Common myeloid progenitor, CD34-positive (primary cell): Measurements from ENCODE around the gene EVI5L.
A peak's percentile ranks its signal among the peaks of the same experiment; 100 is the strongest.

Source experiments
- CTCF ChIA-PET: fragments of 350-600 bp; sonication (Branson Sonifier 250); formaldehyde crosslinking; loops from one replicate; lab custom pipeline; 2021; ENCODE audit warnings: antibody characterized with exemption; lab: Charles Lee
- POLR2A ChIA-PET: fragments of 350-600 bp; sonication (Branson Sonifier 250); formaldehyde crosslinking; loops from one replicate; lab custom pipeline; 2021; ENCODE audit warnings: antibody characterized with exemption; lab: Charles Lee
- DNase-seq, 3 donors: peaks; one replicate each; pipeline versions ENCODE4 v3.0.0 to v3.0.0-alpha.2; 2013
- H3K27ac ChIP-seq, 2 experiments: 1 replicate in 1 of 2; 2 replicates in 1 of 2; pipeline ENCODE4 v1.7.0; 2013; ENCODE audit warnings: inconsistent platforms in 2 of 2, low read length in 2 of 2, mild to moderate bottlenecking in 2 of 2, low read depth in 1 of 2, moderate library complexity in 1 of 2; ENCODE audit not compliant: severe bottlenecking in 2 of 2, insufficient read depth in 1 of 2, poor library complexity in 1 of 2
- H3K27me3 ChIP-seq, 5 experiments: replicated peaks in 2 of 5; 1 replicate in 3 of 5; 2 replicates in 2 of 5; pipeline versions ENCODE4 v1.6.1 to v1.7.0; 2013; ENCODE audit warnings: low read length in 4 of 5, mild to moderate bottlenecking in 2 of 5, moderate library complexity in 2 of 5, inconsistent platforms in 1 of 5; ENCODE audit not compliant: insufficient read depth in 5 of 5, control insufficient read depth in 4 of 5
- H3K36me3 ChIP-seq, 4 experiments: 1 replicate in 2 of 4; 2 replicates in 2 of 4; pipeline versions ENCODE4 v1.6.1 to v1.7.0; 2013; ENCODE audit warnings: low read length in 3 of 4, control low read depth in 1 of 4, mild to moderate bottlenecking in 1 of 4; ENCODE audit not compliant: control insufficient read depth in 4 of 4, insufficient read depth in 4 of 4
- H3K4me1 ChIP-seq, 4 experiments: 1 replicate in 3 of 4; 2 replicates in 1 of 4; pipeline versions ENCODE4 v1.6.1 to v1.7.1; 2013; ENCODE audit warnings: low read length in 3 of 4, mild to moderate bottlenecking in 3 of 4, control low read depth in 1 of 4, inconsistent platforms in 1 of 4, moderate library complexity in 1 of 4; ENCODE audit not compliant: control insufficient read depth in 4 of 4, insufficient read depth in 4 of 4; ENCODE audit errors: control extremely low read depth in 1 of 4
- H3K4me3 ChIP-seq, 7 experiments: 1 replicate in 4 of 7; 2 replicates in 3 of 7; pipeline versions ENCODE4 v1.5.1 to v1.7.0; 2013; ENCODE audit warnings: mild to moderate bottlenecking in 7 of 7, low read length in 6 of 7, moderate library complexity in 6 of 7, inconsistent platforms in 2 of 7, low read depth in 2 of 7, control low read depth in 1 of 7; ENCODE audit not compliant: insufficient read depth in 4 of 7, control insufficient read depth in 1 of 7; ENCODE audit errors: extremely low read depth in 1 of 7
- H3K9me3 ChIP-seq, 5 experiments: 1 replicate in 4 of 5; 2 replicates in 1 of 5; pipeline versions ENCODE4 v1.6.1 to v1.7.1; 2013; ENCODE audit warnings: low read length in 4 of 5, mild to moderate bottlenecking in 2 of 5, inconsistent platforms in 1 of 5, low read depth in 1 of 5, moderate library complexity in 1 of 5; ENCODE audit not compliant: control insufficient read depth in 4 of 5, insufficient read depth in 2 of 5; ENCODE audit errors: control extremely low read depth in 1 of 5
- WGBS: methylation state at CpG from one replicate; pipeline ENCODE4 v1.1.5; 2013; ENCODE audit not compliant: insufficient coverage; 5-methylcytosine and 5-hydroxymethylcytosine counted together

The EVI5L gene

GRCh38 chr19:7793493-7793892 is 36.5 kb upstream of the EVI5L start:
- H3K27ac ChIP-seq, result no peak overlapping the region
- ChIA-PET POLR2A (no interaction called here), CTCF (interaction anchor here (1.5 kb wide), 1 partner anchor 141 kb away, joined by 3 read pairs; no protein-coding TSS in a partner anchor)
- WGBS, result 91% methylated on average over 1 of the region's 3 CpGs
- H3K9me3 ChIP-seq, result peaks cover 0 to 2% (median 0%) of the 10 kb centered on the region in 5 experiments
- no peak for DNase-seq
- peaks cover 0 to 10% (median 4%) of the 10 kb centered on the region in 4 experiments for H3K4me1 ChIP-seq
- peaks cover 0 to 24% (median 13%) of the 10 kb centered on the region in 5 experiments for H3K27me3 ChIP-seq
- no peak overlapping the region for H3K4me3 ChIP-seq
- H3K36me3 ChIP-seq, result no peaks in the 10 kb centered on the region

DNA sequence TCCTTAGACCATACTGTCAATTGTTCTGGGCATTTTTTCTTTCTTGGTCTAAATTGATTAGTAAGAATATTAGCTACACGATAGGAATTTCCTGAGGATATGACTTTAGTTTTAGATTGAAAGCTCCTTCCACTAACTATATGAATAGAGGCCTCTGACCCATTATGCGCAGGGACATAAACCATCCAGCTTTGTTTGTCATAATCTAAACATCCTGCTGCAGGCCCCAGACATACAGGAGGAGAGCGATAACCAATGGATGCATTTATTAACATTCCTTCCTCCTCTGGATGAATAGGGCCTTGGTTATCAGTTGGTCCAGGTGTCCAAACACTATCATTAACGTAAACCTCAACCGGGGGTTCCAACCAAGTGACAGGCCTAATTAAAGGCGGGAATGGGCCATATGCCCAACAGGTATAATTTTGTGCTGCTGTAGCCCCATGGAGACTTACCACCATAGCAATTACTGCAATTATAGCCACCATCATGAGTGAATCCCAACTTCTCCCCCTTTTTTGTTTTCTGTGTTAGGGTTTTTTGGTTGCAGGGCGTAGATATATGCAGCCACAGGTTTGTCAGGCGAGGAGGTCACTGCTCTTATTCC is 34.4 kb upstream of the EVI5L start:
- H3K4me1 ChIP-seq, result peaks cover 0 to 11% (median 7%) of the 10 kb centered on the region in 4 experiments
- 90% methylated on average over 4 of the region's 8 CpGs for WGBS
- peaks cover 0 to 9% (median 7%) of the 10 kb centered on the region in 5 experiments for H3K27me3 ChIP-seq
- no peak overlapping the region for H3K27ac ChIP-seq
- no peak overlapping the region for H3K4me3 ChIP-seq
- ChIA-PET POLR2A (interaction anchor here (0.8 to 0.9 kb wide), 2 partner anchors 10 to 115 kb away, joined by 3 to 4 read pairs; partner anchors contain the start of gene TRAPPC5), CTCF (interaction anchor here (1.4 kb wide), 1 partner anchor 115 kb away, joined by 6 read pairs; the partner anchor contains the start of gene TRAPPC5)
- no peak for DNase-seq
- no peaks in the 10 kb centered on the region for H3K36me3 ChIP-seq
- peaks cover 0 to 2% (median 0%) of the 10 kb centered on the region in 5 experiments for H3K9me3 ChIP-seq

DNA sequence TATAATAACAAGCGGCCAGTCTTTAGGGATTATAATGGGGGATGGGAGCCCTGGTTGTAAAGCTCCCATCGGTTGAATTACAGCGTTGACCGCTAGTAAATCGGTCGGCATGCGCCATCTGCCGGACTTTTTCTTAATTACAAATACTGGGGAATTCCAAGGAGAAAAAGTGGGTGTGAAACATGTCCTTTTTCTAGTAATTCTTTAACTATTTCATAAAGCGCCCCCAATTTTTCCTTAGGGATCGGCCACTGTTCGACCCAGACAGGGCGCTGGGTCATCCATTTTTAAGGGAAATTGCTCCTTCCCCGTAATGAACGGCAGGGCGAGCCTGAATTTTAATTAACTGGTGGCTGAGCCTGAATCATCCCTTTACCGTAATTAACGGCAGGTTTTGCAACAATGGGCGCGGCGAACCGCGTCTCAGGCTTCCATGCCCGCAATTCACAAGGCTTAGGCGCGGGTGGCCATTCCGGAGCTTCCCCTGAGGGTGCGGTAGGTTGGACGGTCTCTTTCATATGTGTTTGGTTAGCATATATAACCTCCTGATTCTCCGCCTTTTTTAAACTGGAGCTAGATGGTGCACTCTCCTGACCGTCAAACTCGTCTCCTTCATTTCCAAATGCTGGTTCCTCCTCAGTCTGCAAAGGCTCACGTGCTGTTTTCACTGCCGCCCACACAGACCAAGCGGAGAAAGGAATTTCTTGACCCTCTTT is 30.2 kb upstream of the EVI5L start:
- peak overlapping the region in 5 of 7 experiments; percentile 6 to 71 (median 51) for H3K4me3 ChIP-seq
- 2% methylated on average over 15 of the region's 34 CpGs for WGBS

GRCh38 chr19:7801020-7801570 is 28.9 kb upstream of the EVI5L start:
- WGBS, result 95% methylated on average over 17 of the region's 17 CpGs
- no peak for DNase-seq
- Histone ChIP-seq H3K36me3 (no peaks in the 10 kb centered on the region), H3K4me1 (peaks cover 0 to 11% (median 7%) of the 10 kb centered on the region in 4 experiments), H3K9me3 (peaks cover 0 to 6% (median 0%) of the 10 kb centered on the region in 5 experiments), H3K4me3 (no peak overlapping the region), H3K27me3 (peaks cover 0 to 12% (median 4%) of the 10 kb centered on the region in 5 experiments), H3K27ac (no peak overlapping the region)
- ChIA-PET POLR2A (no interaction called here), CTCF (interaction anchor here (1.0 to 6.8 kb wide), 19 partner anchors 10 to 699 kb away, joined by 3 to 49 read pairs (median 6); partner anchors contain the start of genes CD209, MCOLN1, PET100 and TRAPPC5)

More for the DNA sequence above, 30.2 kb upstream of the EVI5L start:
- Histone ChIP-seq H3K9me3 (peaks cover 0 to 6% (median 0%) of the 10 kb centered on the region in 5 experiments), H3K27ac (no peak overlapping the region), H3K27me3 (peaks cover 0 to 12% (median 4%) of the 10 kb centered on the region in 5 experiments), H3K4me1 (peaks cover 0 to 11% (median 7%) of the 10 kb centered on the region in 4 experiments), H3K36me3 (no peaks in the 10 kb centered on the region)
- DNase-seq, result peak; percentile 50 to 67 (median 66)
- POLR2A ChIA-PET, result interaction anchor here (0.6 kb wide), 1 partner anchor 144 kb away, joined by 5 read pairs; no protein-coding TSS in a partner anchor
- CTCF ChIA-PET, result interaction anchor here (0.7 to 6.8 kb wide), 26 partner anchors 9 to 698 kb away, joined by 3 to 49 read pairs (median 4); partner anchors contain the start of genes MCOLN1, PET100, TRAPPC5 and XAB2

- DNase-seq, result no peak
- Histone ChIP-seq H3K36me3 (no peaks in the 10 kb centered on the region), H3K9me3 (peaks cover 2 to 7% (median 4%) of the 10 kb centered on the region in 5 experiments), H3K4me3 (no peak overlapping the region), H3K27me3 (peaks cover 0 to 6% (median 1%) of the 10 kb centered on the region in 5 experiments), H3K27ac (no peak overlapping the region), H3K4me1 (no peaks in the 10 kb centered on the region)
- POLR2A ChIA-PET, result interaction anchor here (0.7 kb wide), 1 partner anchor 238 kb away, joined by 4 read pairs; no protein-coding TSS in a partner anchor
- 81% methylated on average over 3 of the region's 3 CpGs for WGBS
- CTCF ChIA-PET, result interaction anchor here (1.6 to 1.9 kb wide), 2 partner anchors 125 to 238 kb away, joined by 4 to 5 read pairs; partner anchors contain the start of gene TRAPPC5
Observed at GRCh38 chr19:7806234-7806633, 23.8 kb upstream of the EVI5L start.

GRCh38 chr19:7806876-7807275 is 23.1 kb upstream of the EVI5L start:
- Histone ChIP-seq H3K9me3 (peaks cover 2 to 13% (median 8%) of the 10 kb centered on the region in 5 experiments), H3K4me3 (no peak overlapping the region), H3K27me3 (peaks cover 0 to 6% (median 0%) of the 10 kb centered on the region in 5 experiments), H3K36me3 (no peaks in the 10 kb centered on the region), H3K4me1 (no peaks in the 10 kb centered on the region), H3K27ac (no peak overlapping the region)
- 97% methylated on average over 7 of the region's 9 CpGs for WGBS
- DNase-seq, result no peak
- POLR2A ChIA-PET, result no interaction called here
- CTCF ChIA-PET, result interaction anchor here (1.6 kb wide), 1 partner anchor 239 kb away, joined by 4 read pairs; no protein-coding TSS in a partner anchor
